ENCODE measurements around the gene ZNF428.
"Not testable (repeated sequence)": the region's sequence is repeated elsewhere in the genome, so short reads cannot be mapped to it uniquely, and the experiment has no call there.

DNA sequence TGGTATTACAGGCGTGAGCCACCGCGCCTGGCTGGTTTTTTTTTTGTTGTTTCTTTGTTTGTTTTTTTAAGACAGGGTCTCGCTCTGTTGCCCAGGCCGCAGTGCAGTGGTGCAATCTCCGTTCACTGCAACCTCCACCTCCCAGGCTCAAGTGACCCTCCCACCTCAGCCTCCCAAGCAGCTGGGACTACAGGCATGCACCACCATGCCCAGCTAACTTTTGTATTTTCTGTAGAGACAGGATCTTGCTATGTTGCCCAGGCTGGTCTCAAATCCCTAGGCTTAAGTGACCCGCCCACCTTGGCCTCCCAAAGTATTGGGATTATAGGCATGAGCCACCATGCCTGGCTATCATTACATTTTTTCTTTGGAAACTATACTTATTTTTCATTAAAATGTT lies 30.8 kb upstream of the ZNF428 start:
- not testable (repeated sequence) for TF ChIP-seq POLR2AphosphoS5 (IDR thresholded peaks at IDR 0.05; ENCODE audit: low read depth, low read length); RAD21 (IDR thresholded peaks at IDR 0.05; ENCODE audit: low read length)
